RWPE2 (cell line): Measurements from ENCODE around the gene GPN3.

Source experiments
- ATAC-seq: fragments of 200-7000 bp; cut with Tn5 transposase; 3 replicates; pipeline ENCODE4 v1.9.1; 2021; ENCODE audit warnings: low read depth
- DNase-seq: peaks from one replicate; pipeline ENCODE4 v3.0.0-alpha.2; 2020; ENCODE audit warnings: low spot score
- H3K27ac ChIP-seq: fragments of 450-650 bp; 2 replicates; pipeline ENCODE4 v1.5.1; 2017; ENCODE audit warnings: mild to moderate bottlenecking; ENCODE audit not compliant: poor library complexity, severe bottlenecking
- H3K27me3 ChIP-seq: fragments of 250-450 bp; sonication (Bioruptor Pico); 2 replicates; pipeline ENCODE4 v1.5.1; 2021; ENCODE audit warnings: mild to moderate bottlenecking, moderate library complexity; ENCODE audit not compliant: insufficient read depth, poor library complexity, severe bottlenecking
- H3K36me3 ChIP-seq: fragments of 250-450 bp; sonication (Bioruptor Pico); 2 replicates; pipeline ENCODE4 v1.5.1; 2020; ENCODE audit warnings: low read depth, mild to moderate bottlenecking, moderate library complexity
- H3K4me1 ChIP-seq: fragments of 250-450 bp; sonication (Bioruptor Pico); 2 replicates; pipeline ENCODE4 v1.5.1; 2021; ENCODE audit warnings: mild to moderate bottlenecking, moderate library complexity; ENCODE audit not compliant: insufficient read depth, poor library complexity, severe bottlenecking
- H3K4me3 ChIP-seq: fragments of 250-450 bp; sonication (Bioruptor Pico); 2 replicates; pipeline ENCODE4 v1.5.1; 2021; ENCODE audit warnings: mild to moderate bottlenecking, moderate library complexity; ENCODE audit not compliant: severe bottlenecking
- H3K9me3 ChIP-seq: fragments of 250-450 bp; sonication (Bioruptor Pico); 2 replicates; pipeline ENCODE4 v1.5.1; 2021; ENCODE audit warnings: mild to moderate bottlenecking, moderate library complexity; ENCODE audit not compliant: severe bottlenecking
- CTCF ChIP-seq: fragments of 450-650 bp; IDR thresholded peaks from one replicate; pipeline ENCODE4 v1.5.1; 2017; ENCODE audit warnings: mild to moderate bottlenecking, moderate library complexity; ENCODE audit not compliant: poor library complexity, severe bottlenecking

The GPN3 gene

DNA sequence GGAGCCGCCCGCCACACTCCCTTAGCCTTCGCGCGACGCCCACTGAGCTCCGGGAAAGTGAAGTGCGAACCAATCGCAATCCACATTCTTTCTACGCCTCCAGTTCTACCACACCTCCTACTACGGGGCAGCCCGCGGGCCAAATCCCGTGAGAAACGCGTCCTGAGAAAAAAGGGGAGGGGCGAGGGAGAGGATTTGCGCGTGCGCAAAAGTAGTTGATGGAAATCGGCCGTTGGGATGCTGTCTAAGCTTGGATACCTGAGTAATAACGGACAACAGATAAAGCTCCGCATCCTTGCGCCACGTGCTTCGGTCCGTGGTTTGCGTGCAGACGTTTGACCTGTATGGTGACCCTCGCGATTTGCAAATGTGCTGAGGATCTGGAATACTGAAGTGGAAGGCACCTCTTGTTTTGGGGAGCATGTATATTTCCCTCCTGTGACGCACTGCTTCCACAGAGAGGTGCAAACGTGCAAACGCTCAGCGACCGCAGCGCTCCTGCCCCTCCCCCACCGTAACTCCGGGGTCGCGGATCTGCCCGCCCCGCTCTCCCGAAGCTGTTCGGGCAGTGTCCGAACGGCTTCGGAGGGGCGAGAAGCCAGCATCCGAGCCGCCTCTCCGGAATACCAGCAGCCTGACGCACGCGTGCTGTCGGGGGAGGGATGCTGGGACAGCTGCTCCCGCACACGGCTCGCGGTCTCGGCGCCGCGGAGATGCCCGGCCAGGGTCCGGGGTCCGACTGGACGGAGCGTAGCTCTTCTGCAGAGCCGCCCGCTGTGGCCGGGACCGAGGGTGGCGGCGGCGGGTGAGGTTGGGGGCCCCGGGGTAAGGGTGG is at the start of gene GPN3, which contains the start of gene FAM216A:
Gene GPN3 (minus strand): TSS at position 44 of the 835 bp plus-strand sequence. CDS start 54 bp downstream, outside the sequence.
Gene FAM216A (plus strand): TSS at position 632 of the 835 bp plus-strand sequence. CDS start 31 bp downstream, at position 663.
- peaks cover 18% of the 10 kb centered on the region for H3K36me3 ChIP-seq
- ATAC-seq (peak; percentile 93), DNase-seq (peak; percentile 97)
- no peaks in the 10 kb centered on the region for H3K9me3 ChIP-seq
- H3K27ac ChIP-seq: peak within 1 kb of the TSS; percentile 87
- H3K27me3 ChIP-seq: no peaks in the 10 kb centered on the region
- no peak for TF ChIP-seq CTCF
- peak within 1 kb of the TSS; percentile 63 for H3K4me3 ChIP-seq
- peaks cover 4% of the 10 kb centered on the region for H3K4me1 ChIP-seq

- no peaks in the 10 kb centered on the region for H3K4me1 ChIP-seq
- no peak for TF ChIP-seq CTCF
- no peaks in the 10 kb centered on the region for H3K9me3 ChIP-seq
- no peaks in the 10 kb centered on the region for H3K27me3 ChIP-seq
- no peaks in the 10 kb centered on the region for H3K36me3 ChIP-seq
- H3K27ac ChIP-seq: no peak overlapping the region
- DNase-seq (no peak), ATAC-seq (no peak)
- no peak overlapping the region for H3K4me3 ChIP-seq
Observed at GRCh38 chr12:110516995-110517394, 48.9 kb upstream of the GPN3 start.

- no peaks in the 10 kb centered on the region for H3K27me3 ChIP-seq
- no peak overlapping the region for H3K4me3 ChIP-seq
- no peak for DNase-seq
- no peaks in the 10 kb centered on the region for H3K4me1 ChIP-seq
- H3K9me3 ChIP-seq: no peaks in the 10 kb centered on the region
- no peaks in the 10 kb centered on the region for H3K36me3 ChIP-seq
- no peak for TF ChIP-seq CTCF
- H3K27ac ChIP-seq: no peak overlapping the region
- no peak for ATAC-seq
Observed at GRCh38 chr12:110514363-110514762, 46.3 kb upstream of the GPN3 start.

DNA sequence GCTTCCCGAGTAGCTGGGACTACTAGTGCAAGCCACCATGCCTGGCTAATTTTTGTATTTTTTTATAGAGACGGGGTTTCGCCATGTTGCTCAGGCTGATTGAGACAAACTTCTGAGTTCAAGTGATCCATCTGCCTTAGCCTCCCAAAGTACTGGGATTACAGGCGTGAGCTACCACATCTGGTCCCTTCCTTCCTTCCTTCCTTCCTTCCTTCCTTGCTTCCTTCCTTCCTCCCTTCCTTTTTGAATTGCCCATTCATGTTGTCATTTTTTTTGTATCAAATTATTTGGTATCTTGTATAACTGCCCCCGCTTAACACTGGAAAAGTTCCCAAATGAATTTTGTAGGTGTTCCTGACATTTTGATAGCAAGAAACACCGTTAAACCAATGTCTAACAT is 45.8 kb upstream of the GPN3 start:
- ATAC-seq (no peak), DNase-seq (no peak)
- H3K4me3 ChIP-seq: no peak overlapping the region
- no peaks in the 10 kb centered on the region for H3K27me3 ChIP-seq
- H3K27ac ChIP-seq: no peak overlapping the region
- H3K36me3 ChIP-seq: no peaks in the 10 kb centered on the region
- H3K9me3 ChIP-seq: no peaks in the 10 kb centered on the region
- H3K4me1 ChIP-seq: no peaks in the 10 kb centered on the region
- no peak for TF ChIP-seq CTCF

GRCh38 chr12:110508071-110508586 is 40.1 kb upstream of the GPN3 start:
- no peak overlapping the region for H3K27ac ChIP-seq
- no peak for TF ChIP-seq CTCF
- DNase-seq (no peak), ATAC-seq (no peak)
- no peaks in the 10 kb centered on the region for H3K27me3 ChIP-seq
- no peak overlapping the region for H3K4me3 ChIP-seq
- H3K36me3 ChIP-seq: no peaks in the 10 kb centered on the region
- H3K9me3 ChIP-seq: no peaks in the 10 kb centered on the region
- H3K4me1 ChIP-seq: no peaks in the 10 kb centered on the region
